Left colon (tissue), 2 donors: ENCODE results near the gene SPP1. TPM values are rescaled to one million over a fixed set of nuclear protein-coding genes. Genes with fewer than 3 reads are reported as not detected.

Experiments used
- total RNA-seq, 2 donors: library from RNA; stranded (reverse); fragmentation: NEBNext Ultra II Directional; extraction: Animal tissue kit (Norgen Biotek cat#: 25700); gene quantifications; one replicate each; pipeline ENCODE4 v1.2.1, GENCODE V29; 2021
- donor health status: DM: no; HTN: no; CAD: no.
- donor health status: DM: yes; HTN: yes; CAD: no.

SPP1 gene
- total RNA-seq, 2 donors from 2014 or later: 3.7 to 7.6 TPM

Other genes with a start within 250 kb of the SPP1 start
- gene IBSP, start 176.2 kb upstream of the SPP1 start, total RNA-seq: not detected
- gene MEPE, start 142.7 kb upstream of the SPP1 start, total RNA-seq: not detected
- 10 to 100 TPM in 1 of 2 donors, 1 to 10 TPM in 1; 5.4 to 11.4 TPM for gene PKD2, start 31.9 kb downstream of the SPP1 start, total RNA-seq
- gene ABCG2, start 182.9 kb downstream of the SPP1 start, total RNA-seq: 10 to 100 TPM; 32.5 to 36.2 TPM